H1 (cell line): ENCODE measurements around the gene SBNO1. TPM values are rescaled to one million over a fixed set of nuclear protein-coding genes. Genes with fewer than 3 reads are reported as not detected.
A peak's percentile ranks its signal among the peaks of the same experiment; 100 is the strongest.

ENCODE experiments used
- CTCF ChIA-PET: fragments of 300-600 bp; sonication (Branson Sonifier 250); formaldehyde crosslinking; loops from one replicate; lab custom pipeline; 2021; ENCODE audit not compliant: partially characterized antibody; lab: Charles Lee
- POLR2A ChIA-PET: fragments of 300-600 bp; sonication (Branson Sonifier 250); formaldehyde crosslinking; loops from one replicate; lab custom pipeline; 2021; ENCODE audit warnings: inconsistent platforms; ENCODE audit not compliant: partially characterized antibody; lab: Charles Lee
- DNase-seq, 2 experiments: peaks; one replicate each; pipeline versions ENCODE4 v3.0.0 to v3.0.0-alpha.2; 2010 to 2022; ENCODE audit warnings: low spot score in 2 of 2, low read depth in 1 of 2, mixed read lengths in 1 of 2
- FAIRE-seq: peaks from 2 replicates; lab custom pipeline; 2011; peaks lifted over from hg19 to GRCh38; lab: Jason Lieb, UNC
- H2AFZ ChIP-seq: 2 replicates; pipeline ENCODE4 v1.8.1; 2012; ENCODE audit warnings: low read length, inconsistent platforms
- H2AK5ac ChIP-seq: 2 replicates; pipeline ENCODE4 v1.6.1; 2013; ENCODE audit warnings: low read depth, low read length
- H2BK120ac ChIP-seq: replicated peaks from 2 replicates; pipeline ENCODE3; 2013; ENCODE audit warnings: low read depth, low read length, inconsistent platforms
- H2BK12ac ChIP-seq: 2 replicates; pipeline ENCODE4 v1.6.1; 2013; ENCODE audit warnings: low read depth, low read length
- H2BK15ac ChIP-seq: 2 replicates; pipeline ENCODE4 v1.6.1; 2013; ENCODE audit warnings: low read length
- H2BK20ac ChIP-seq: 2 replicates; pipeline ENCODE4 v1.6.1; 2013; ENCODE audit warnings: low read length
- H2BK5ac ChIP-seq: 2 replicates; pipeline ENCODE4 v1.6.1; 2013; ENCODE audit warnings: low read depth, low read length
- H3K14ac ChIP-seq: 2 replicates; pipeline ENCODE4 v1.6.1; 2013; ENCODE audit warnings: inconsistent platforms; ENCODE audit not compliant: insufficient read length
- H3K18ac ChIP-seq: 2 replicates; pipeline ENCODE4 v1.6.1; 2013; ENCODE audit warnings: low read length; ENCODE audit errors: extremely low read depth
- H3K23ac ChIP-seq: 2 replicates; pipeline ENCODE4 v1.6.1; 2013; ENCODE audit warnings: inconsistent platforms; ENCODE audit not compliant: insufficient read length
- H3K23me2 ChIP-seq: 2 replicates; pipeline ENCODE4 v1.6.1; 2013; ENCODE audit warnings: low read depth, low read length
- H3K27ac ChIP-seq: 2 replicates; pipeline ENCODE4 v1.6.1; 2011; ENCODE audit warnings: low read depth, low read length, inconsistent platforms
- H3K27me3 ChIP-seq, 4 experiments: replicated peaks in 1 of 4; 1 replicate in 1 of 4; 2 replicates in 3 of 4; pipeline versions ENCODE4 v1.6.1 to v1.8.1; 2011 to 2013; ENCODE audit warnings: low read length in 3 of 4, mild to moderate bottlenecking in 3 of 4, inconsistent platforms in 2 of 4, mixed read lengths in 2 of 4, moderate library complexity in 1 of 4; ENCODE audit not compliant: control insufficient read depth in 3 of 4, insufficient read depth in 3 of 4; ENCODE audit errors: extremely low read depth in 1 of 4
- H3K36me3 ChIP-seq, 4 experiments: 2 replicates each; pipeline versions ENCODE4 v1.6.1 to v1.8.1; 2011 to 2013; ENCODE audit warnings: mild to moderate bottlenecking in 4 of 4, low read length in 3 of 4, moderate library complexity in 2 of 4, control low read depth in 1 of 4, inconsistent platforms in 1 of 4; ENCODE audit not compliant: insufficient read depth in 4 of 4, control insufficient read depth in 2 of 4
- H3K4ac ChIP-seq: replicated peaks from 2 replicates; pipeline ENCODE3; 2013; ENCODE audit warnings: low read length, low read depth, mixed read lengths, inconsistent platforms; ENCODE audit not compliant: insufficient read length
- H3K4me1 ChIP-seq, 4 experiments: replicated peaks in 1 of 4; 1 replicate in 1 of 4; 2 replicates in 3 of 4; pipeline versions ENCODE4 v1.6.1 to v1.8.1; 2011 to 2013; ENCODE audit warnings: low read length in 3 of 4, inconsistent platforms in 2 of 4, mixed read lengths in 1 of 4; ENCODE audit not compliant: insufficient read depth in 4 of 4, control insufficient read depth in 3 of 4
- H3K4me2 ChIP-seq, 2 experiments: 2 replicates each; pipeline versions ENCODE4 v1.6.1 to v1.8.1; 2011 to 2013; ENCODE audit warnings: low read depth in 2 of 2, low read length in 2 of 2, control low read depth in 1 of 2, inconsistent platforms in 1 of 2, mild to moderate bottlenecking in 1 of 2; ENCODE audit not compliant: insufficient read depth in 1 of 2
- H3K4me3 ChIP-seq, 4 experiments: fragments of 200-600, 300-600 bp in 1 of 4; sonication (generic), shearing (Covaris generic), sonication (Bioruptor Twin) in 1 of 4; 2 replicates each; pipeline versions ENCODE4 v1.5.1 to v1.8.1; 2011 to 2016; ENCODE audit warnings: low read length in 4 of 4, low read depth in 3 of 4, control low read depth in 2 of 4, inconsistent platforms in 2 of 4, mild to moderate bottlenecking in 2 of 4, mixed read lengths in 1 of 4, moderate library complexity in 1 of 4; ENCODE audit not compliant: insufficient read depth in 2 of 4; ENCODE audit errors: extremely low read depth in 1 of 4
- H3K56ac ChIP-seq: replicated peaks from 2 replicates; pipeline ENCODE3; 2013; ENCODE audit warnings: low read depth, mild to moderate bottlenecking, mixed read lengths, low read length, inconsistent platforms; ENCODE audit not compliant: insufficient read length
- H3K79me1 ChIP-seq: 2 replicates; pipeline ENCODE4 v1.6.1; 2013; ENCODE audit warnings: low read depth, low read length, control low read depth
- H3K79me2 ChIP-seq, 2 experiments: 2 replicates each; pipeline versions ENCODE4 v1.6.1 to v1.8.1; 2012 to 2013; ENCODE audit warnings: low read length in 2 of 2, mild to moderate bottlenecking in 2 of 2, inconsistent platforms in 1 of 2; ENCODE audit not compliant: insufficient read depth in 2 of 2, control insufficient read depth in 1 of 2
- H3K9ac ChIP-seq, 4 experiments: replicated peaks in 1 of 4; 1 replicate in 1 of 4; 2 replicates in 3 of 4; pipeline versions ENCODE4 v1.6.1 to v1.8.1; 2011 to 2013; ENCODE audit warnings: low read depth in 3 of 4, low read length in 3 of 4, control low read depth in 2 of 4, mild to moderate bottlenecking in 2 of 4, moderate library complexity in 2 of 4, inconsistent platforms in 1 of 4; ENCODE audit errors: extremely low read depth in 1 of 4
- H3K9me3 ChIP-seq, 2 experiments: 2 replicates each; pipeline versions ENCODE4 v1.6.1 to v1.8.1; 2012 to 2013; ENCODE audit warnings: mild to moderate bottlenecking in 2 of 2, moderate library complexity in 2 of 2, control low read depth in 1 of 2, inconsistent platforms in 1 of 2, low read depth in 1 of 2, low read length in 1 of 2, mixed read lengths in 1 of 2; ENCODE audit not compliant: insufficient read depth in 2 of 2
- H4K20me1 ChIP-seq, 2 experiments: replicated peaks in 1 of 2; 2 replicates each; pipeline versions ENCODE3 to v1.8.1; 2011 to 2013; ENCODE audit warnings: inconsistent platforms in 2 of 2, low read length in 2 of 2, mild to moderate bottlenecking in 1 of 2; ENCODE audit not compliant: insufficient read depth in 2 of 2, control insufficient read depth in 1 of 2
- H4K5ac ChIP-seq: 2 replicates; pipeline ENCODE4 v1.6.1; 2013; ENCODE audit warnings: low read length, low read depth, mixed read lengths, inconsistent platforms; ENCODE audit not compliant: insufficient read length
- H4K8ac ChIP-seq: 2 replicates; pipeline ENCODE4 v1.8.0; 2013; ENCODE audit warnings: mild to moderate bottlenecking, moderate library complexity, low read length, inconsistent platforms; ENCODE audit not compliant: insufficient read depth; ENCODE audit errors: extremely low read depth
- H4K91ac ChIP-seq: replicated peaks from 2 replicates; pipeline ENCODE3; 2013; ENCODE audit warnings: low read length, mixed read lengths, inconsistent platforms; ENCODE audit not compliant: insufficient read length
- ASH2L ChIP-seq: fragments of 200-600, 300-600 bp; sonication (generic); IDR thresholded peaks from one replicate; pipeline ENCODE4 v1.7.1; 2017; ENCODE audit warnings: low read length
- BRCA1 ChIP-seq: IDR thresholded peaks from 2 replicates; pipeline ENCODE4 v1.6.1; 2012; ENCODE audit warnings: low read depth, low read length, improper control_type of control experiment
- CBX8 ChIP-seq: fragments of 300-800, 300-1000 bp; sonication (generic); IDR thresholded peaks from 2 replicates; pipeline ENCODE4 v1.7.1; 2016; ENCODE audit warnings: low read depth, low read length, borderline replicate concordance
- CTBP2 ChIP-seq: IDR thresholded peaks from 2 replicates; pipeline ENCODE4 v1.7.0; 2011; ENCODE audit warnings: borderline replicate concordance, mild to moderate bottlenecking, moderate library complexity, mixed read lengths, low read length; ENCODE audit not compliant: insufficient read depth, insufficient read length
- EZH2 ChIP-seq: fragments of 200-600 bp; sonication (generic); IDR thresholded peaks from 2 replicates; pipeline ENCODE4 v1.7.1; 2012; ENCODE audit warnings: low read depth, mild to moderate bottlenecking, moderate library complexity, low read length, inconsistent platforms; ENCODE audit not compliant: severe bottlenecking
- RXRA ChIP-seq: IDR thresholded peaks from 2 replicates; pipeline ENCODE4 v1.6.1; 2011; ENCODE audit warnings: low read depth, mild to moderate bottlenecking, low read length, moderate library complexity; ENCODE audit not compliant: insufficient read depth
- SUZ12 ChIP-seq: fragments of 200-600 bp; sonication (generic); IDR thresholded peaks from 2 replicates; pipeline ENCODE4 v1.6.1; 2012; ENCODE audit warnings: mild to moderate bottlenecking, inconsistent platforms, low read length, moderate library complexity, mixed read lengths
- YY1 ChIP-seq: IDR thresholded peaks from 2 replicates; pipeline ENCODE4 v1.6.1; 2011; ENCODE audit warnings: low read depth, mild to moderate bottlenecking, low read length
- WGBS, 2 experiments: shearing (Covaris generic) in 1 of 2; methylation state at CpG; one replicate each; pipeline versions ENCODE4 v1.1.6 to v1.1.7; 2013 to 2015; ENCODE audit warnings: low lambda C conversion rate in 2 of 2, mixed read lengths in 2 of 2, inconsistent platforms in 1 of 2, low coverage in 1 of 2, missing lambda C conversion rate in 1 of 2; ENCODE audit not compliant: insufficient replicate concordance in 2 of 2, insufficient coverage in 1 of 2, insufficient read length in 1 of 2; ENCODE audit errors: extremely low coverage in 1 of 2, missing lambda C conversion rate in 1 of 2; 5-methylcytosine and 5-hydroxymethylcytosine counted together
- polyA plus RNA-seq, 7 experiments: library from polyadenylated mRNA; depleted of rRNA in 3 of 7; stranded (reverse) in 5 of 7; unstranded in 2 of 7; fragments of >200 nt in 5 of 7; fragments of 200-250 nt in 2 of 7; gene quantifications; 1 replicate in 5 of 7; 2 replicates in 1 of 7; 4 replicates in 1 of 7; pipeline versions ENCODE4 v1.2.1 to v1.2.3, GENCODE V29; 2011 to 2013; ENCODE audit warnings: missing spikeins in 2 of 7, mixed read lengths in 2 of 7
- total RNA-seq: library from RNA; stranded (reverse); fragmentation: NEBNext Ultra II Directional; extraction: Animal tissue kit (Norgen Biotek cat#: 25700); gene quantifications from 2 replicates; pipeline ENCODE4 v1.2.1, GENCODE V29; 2021

SBNO1 gene
- total and polyA plus RNA-seq, 2 of the 8 experiments (the other 6 are each of a cell fraction or from before 2014, with no cell fraction given) = 6.7 to 57.7 TPM

DNA sequence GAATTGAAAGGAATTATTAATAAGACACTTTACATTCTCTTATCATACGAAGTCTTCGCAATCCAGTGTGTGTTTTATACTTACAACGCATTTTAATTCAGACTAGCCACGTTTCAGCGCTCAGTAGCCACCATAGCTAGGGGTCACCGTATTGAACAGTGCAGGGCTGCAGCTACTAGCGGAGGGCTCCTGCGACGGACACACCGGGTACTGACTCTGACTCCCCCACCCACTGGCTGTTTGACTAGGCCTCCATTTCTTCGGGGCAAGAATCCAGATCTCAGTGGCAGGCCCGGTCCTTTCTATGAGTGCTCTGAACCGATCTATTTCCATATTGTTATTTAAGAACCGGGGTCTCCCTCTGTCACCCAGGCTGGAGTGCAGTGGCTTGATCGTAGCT is 91.5 kb downstream of the SBNO1 start:
- H3K79me1 ChIP-seq = no peaks in the 10 kb centered on the region
- ChIA-PET CTCF (no interaction called here), POLR2A (no interaction called here)
- whole genome bisulfite sequencing, 2 experiments = 86% methylated on average over 15 of the region's 15 CpGs; no CpG with 5 or more reads in 1 of the 2 experiments
- FAIRE-seq (no peak), DNase-seq (no peak)
- no peak overlapping the region for H3K23ac ChIP-seq
- H3K79me2 ChIP-seq = peaks cover 0 to 38% of the 10 kb centered on the region in 2 experiments; a peak in 2 of 4 replicates
- H3K23me2 ChIP-seq = peaks cover 9% of the 10 kb centered on the region
- H3K9me3 ChIP-seq = no peaks in the 10 kb centered on the region
- no peak overlapping the region for H3K9ac ChIP-seq
- H3K27me3 ChIP-seq = no peaks in the 10 kb centered on the region
- H3K27ac ChIP-seq = no peak overlapping the region
- TF ChIP-seq ASH2L = no peak
- no peak for TF ChIP-seq EZH2
- no peak for TF ChIP-seq CTBP2
- no peak for TF ChIP-seq SUZ12
- TF ChIP-seq YY1 = no peak
- TF ChIP-seq BRCA1 = no peak
- TF ChIP-seq RXRA = no peak
- no peak for TF ChIP-seq CBX8
- peak overlapping the region; percentile 22 for H4K91ac ChIP-seq
- no peak overlapping the region for H3K4ac ChIP-seq
- H2AFZ ChIP-seq = no peak overlapping the region
- H2BK5ac ChIP-seq = no peak overlapping the region
- no peak overlapping the region for H3K14ac ChIP-seq
- H3K56ac ChIP-seq = no peak overlapping the region
- H2BK20ac ChIP-seq = no peak overlapping the region
- no peak overlapping the region for H3K4me3 ChIP-seq
- no peak overlapping the region for H3K18ac ChIP-seq
- no peaks in the 10 kb centered on the region for H3K36me3 ChIP-seq
- H2BK12ac ChIP-seq = no peak overlapping the region; the same call in 1 of the 2 replicates
- no peak overlapping the region for H4K5ac ChIP-seq
- H2AK5ac ChIP-seq = no peak overlapping the region
- H2BK15ac ChIP-seq = no peak overlapping the region
- H4K8ac ChIP-seq = no peak overlapping the region
- H3K4me1 ChIP-seq = peaks cover 2 to 17% (median 12%) of the 10 kb centered on the region in 4 experiments
- no peak overlapping the region for H2BK120ac ChIP-seq
- peak overlapping the region in 1 of 2 experiments; percentile 86; a peak in 1 of 4 replicates for H3K4me2 ChIP-seq
- H4K20me1 ChIP-seq = peaks cover 0 to 2% of the 10 kb centered on the region in 2 experiments
